GM12892 (cell line): ENCODE data around the gene KRTAP9-3.
"Not testable (repeated sequence)": the region's sequence is repeated elsewhere in the genome, so short reads cannot be mapped to it uniquely, and the experiment has no call there.

Experiments used
- DNase-seq: peaks from one replicate; pipeline ENCODE4 v3.0.0; 2011; ENCODE audit not compliant: insufficient read length
- FAIRE-seq: peaks from 2 replicates; lab custom pipeline; 2011; peaks lifted over from hg19 to GRCh38; lab: Jason Lieb, UNC
- POLR2A ChIP-seq: IDR thresholded peaks from 2 replicates; pipeline ENCODE4 v1.6.1; 2011; ENCODE audit warnings: low read depth, low read length, control low read depth
- POLR2AphosphoS5 ChIP-seq: IDR thresholded peaks from 2 replicates; pipeline ENCODE4 v1.6.1; 2011; ENCODE audit warnings: low read depth, low read length, control low read depth
- TAF1 ChIP-seq: IDR thresholded peaks from 2 replicates; pipeline ENCODE4 v1.6.1; 2011; ENCODE audit warnings: low read depth, mild to moderate bottlenecking, control low read depth, low read length, borderline replicate concordance

Gene KRTAP9-3

DNA sequence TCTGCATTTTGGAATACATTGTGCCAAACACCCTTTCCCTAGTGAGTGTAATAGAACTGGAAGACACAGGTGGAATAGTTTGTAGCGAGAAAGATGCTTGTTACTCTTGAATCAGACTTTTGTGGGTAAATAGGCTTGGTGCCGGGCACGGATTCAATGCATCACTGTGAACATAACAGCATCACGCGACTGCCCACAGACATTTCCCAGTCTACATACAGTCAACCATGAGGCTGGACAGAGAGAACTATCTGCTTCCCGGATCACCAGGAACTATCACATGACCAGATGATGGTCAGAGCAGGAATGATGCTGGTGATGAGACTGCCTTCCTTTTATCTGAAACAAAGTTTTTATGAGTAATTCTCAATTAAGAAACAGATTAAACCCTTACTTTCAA, 6.2 kb upstream of the KRTAP9-3 start:
- FAIRE-seq: no peak
- DNase-seq: no peak
- TF ChIP-seq TAF1 (no peak), POLR2AphosphoS5 (no peak), POLR2A (no peak)

DNA sequence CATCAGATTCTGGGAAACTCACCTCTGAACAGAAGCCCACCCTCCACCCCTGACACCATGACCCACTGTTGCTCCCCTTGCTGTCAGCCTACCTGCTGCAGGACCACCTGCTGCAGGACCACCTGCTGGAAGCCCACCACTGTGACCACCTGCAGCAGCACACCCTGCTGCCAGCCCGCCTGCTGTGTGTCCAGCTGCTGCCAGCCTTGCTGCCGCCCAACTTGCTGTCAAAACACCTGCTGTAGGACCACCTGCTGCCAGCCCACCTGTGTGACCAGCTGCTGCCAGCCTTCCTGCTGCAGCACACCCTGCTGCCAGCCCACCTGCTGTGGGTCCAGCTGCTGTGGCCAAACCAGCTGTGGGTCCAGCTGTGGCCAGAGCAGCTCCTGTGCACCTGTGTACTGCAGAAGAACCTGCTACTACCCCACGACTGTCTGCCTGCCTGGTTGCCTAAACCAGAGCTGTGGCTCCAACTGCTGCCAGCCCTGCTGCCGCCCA, 5.6 kb upstream of the KRTAP9-3 start, which contains the start of gene KRTAP9-2:
Gene KRTAP9-2, plus strand, starts transcription at position 51 of the 498 bp plus-strand sequence. Its CDS starts 7 bp downstream, at position 58.
- FAIRE-seq, DNase-seq: not testable (repeated sequence)

DNA sequence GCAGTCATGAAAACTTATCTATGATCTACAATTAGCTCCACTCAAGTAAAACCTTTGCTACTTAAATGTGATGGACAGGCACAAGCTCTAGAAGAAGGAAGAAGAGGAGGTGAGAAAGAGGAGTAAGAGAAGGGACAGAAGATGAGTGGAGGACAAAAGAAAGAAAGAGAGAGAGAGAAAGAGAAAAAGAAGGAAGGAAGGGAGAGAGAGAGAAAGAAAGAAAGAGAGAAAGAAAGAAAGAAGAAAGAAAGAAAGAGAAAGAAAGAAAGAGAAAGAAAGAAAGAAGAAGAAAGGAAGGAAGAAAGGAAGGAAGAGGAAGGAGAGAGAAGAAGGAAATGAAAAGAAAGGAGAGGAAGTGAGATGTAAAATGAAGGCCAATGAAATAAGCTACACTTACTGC, 2.2 kb upstream of the KRTAP9-3 start:
- DNase-seq: no peak
- TF ChIP-seq POLR2AphosphoS5 (no peak), TAF1 (no peak), POLR2A (no peak)
- FAIRE-seq: no peak

DNA sequence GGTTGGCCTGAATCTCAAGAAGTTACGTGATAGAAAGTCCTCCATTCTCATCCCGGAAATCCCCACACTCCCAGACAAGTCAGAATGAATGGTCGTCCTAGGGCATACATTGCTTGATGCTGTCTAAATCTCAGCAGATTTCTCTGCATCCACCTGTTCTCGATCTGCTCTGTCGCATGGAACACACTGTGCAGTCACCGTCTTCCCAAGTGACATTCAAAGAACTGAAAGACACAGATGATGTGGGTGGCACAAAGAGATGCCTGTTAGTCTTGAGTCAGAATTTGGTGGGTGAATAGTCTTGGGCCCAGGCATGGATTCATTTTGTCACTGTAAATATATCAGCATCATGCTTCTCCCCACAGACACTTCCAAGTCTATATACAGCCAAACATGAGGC, 518 bp upstream of the KRTAP9-3 start:
- TF ChIP-seq TAF1 (no peak), POLR2A (no peak), POLR2AphosphoS5 (no peak)
- DNase-seq (no peak), FAIRE-seq (no peak)

DNA sequence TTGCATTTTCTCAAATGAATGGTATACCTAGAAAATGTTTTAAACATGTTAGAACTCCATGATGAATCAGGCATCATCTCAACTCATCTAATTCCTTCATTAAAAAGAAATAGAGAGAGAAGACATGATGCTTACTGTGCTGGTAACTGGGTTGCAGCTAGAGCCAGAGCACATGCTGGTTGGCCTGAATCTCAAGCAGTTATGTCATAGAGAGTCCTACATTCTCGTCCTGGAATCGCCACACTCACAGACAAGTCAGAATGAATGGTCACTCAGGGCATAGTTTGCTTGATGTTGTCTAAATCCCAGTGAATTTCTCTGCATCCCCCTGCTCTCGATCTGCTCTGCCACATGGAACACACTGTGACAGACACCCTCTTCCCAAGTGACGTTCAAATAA, 4.9 kb downstream of the KRTAP9-3 start:
- not testable (repeated sequence) for DNase-seq, FAIRE-seq

DNA sequence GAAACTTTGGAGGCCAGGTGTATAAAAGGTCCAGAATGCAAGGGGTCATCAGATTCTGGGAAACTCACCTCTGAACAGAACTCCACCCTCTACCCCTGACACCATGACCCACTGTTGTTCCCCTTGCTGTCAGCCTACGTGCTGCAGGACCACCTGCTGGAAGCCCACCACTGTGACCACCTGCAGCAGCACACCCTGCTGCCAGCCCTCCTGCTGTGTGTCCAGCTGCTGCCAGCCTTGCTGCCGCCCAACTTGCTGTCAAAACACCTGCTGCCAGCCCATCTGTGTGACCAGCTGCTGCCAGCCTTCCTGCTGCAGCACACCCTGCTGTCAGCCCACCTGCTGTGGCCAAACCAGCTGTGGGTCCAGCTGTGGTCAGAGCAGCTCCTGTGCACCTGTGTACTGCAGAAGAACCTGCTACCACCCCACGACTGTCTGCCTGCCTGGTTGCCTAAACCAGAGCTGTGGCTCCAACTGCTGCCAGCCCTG, 5.7 kb downstream of the KRTAP9-3 start, which contains the start of gene KRTAP9-8:
Gene KRTAP9-8, plus strand, starts transcription at position 51 of the 489 bp plus-strand sequence. Its CDS starts 53 bp downstream, at position 104.
- not testable (repeated sequence) for DNase-seq

DNA sequence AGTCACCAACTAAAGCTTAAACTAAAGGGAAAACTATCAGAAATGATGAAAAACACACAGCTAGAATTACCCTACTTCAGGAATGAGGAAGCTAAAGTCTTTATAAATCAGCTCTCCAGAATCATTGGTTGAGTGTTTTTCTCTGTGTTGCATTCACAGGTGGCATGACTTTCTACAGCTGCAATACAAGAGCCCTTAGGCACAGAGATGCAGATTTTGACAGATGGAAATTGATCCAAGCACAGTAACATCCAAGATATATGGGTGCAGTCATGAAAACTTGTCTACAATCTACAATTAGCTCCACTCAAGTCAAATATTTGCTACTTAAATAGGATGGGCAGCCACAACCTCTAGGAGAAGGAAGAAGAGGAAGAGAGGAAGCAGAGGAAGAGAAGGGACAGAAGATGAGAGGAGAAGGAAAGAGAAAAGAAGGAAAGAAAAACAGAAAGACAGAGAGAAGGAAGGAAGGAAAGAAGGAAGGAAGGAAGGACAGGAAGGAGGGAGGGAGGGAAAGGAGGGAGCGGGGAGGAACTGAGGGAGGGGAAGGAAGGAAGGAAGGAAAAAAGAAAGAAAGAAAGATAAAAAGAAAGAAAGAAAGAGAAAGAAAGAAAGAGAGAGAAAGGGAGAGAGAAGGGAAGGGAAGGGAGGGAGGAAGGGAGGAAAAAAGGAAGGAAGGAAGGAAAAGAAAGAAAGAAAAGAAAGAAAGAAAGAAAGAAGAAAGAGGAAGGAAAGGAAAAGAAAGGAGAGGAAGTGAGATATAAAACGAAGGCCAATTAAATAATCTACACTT, 14.9 kb downstream of the KRTAP9-3 start:
- FAIRE-seq, DNase-seq: not testable (repeated sequence)

More for the DNA sequence above, 5.7 kb downstream of the KRTAP9-3 start, which contains the start of gene KRTAP9-8:
- FAIRE-seq: not testable (repeated sequence)

DNA sequence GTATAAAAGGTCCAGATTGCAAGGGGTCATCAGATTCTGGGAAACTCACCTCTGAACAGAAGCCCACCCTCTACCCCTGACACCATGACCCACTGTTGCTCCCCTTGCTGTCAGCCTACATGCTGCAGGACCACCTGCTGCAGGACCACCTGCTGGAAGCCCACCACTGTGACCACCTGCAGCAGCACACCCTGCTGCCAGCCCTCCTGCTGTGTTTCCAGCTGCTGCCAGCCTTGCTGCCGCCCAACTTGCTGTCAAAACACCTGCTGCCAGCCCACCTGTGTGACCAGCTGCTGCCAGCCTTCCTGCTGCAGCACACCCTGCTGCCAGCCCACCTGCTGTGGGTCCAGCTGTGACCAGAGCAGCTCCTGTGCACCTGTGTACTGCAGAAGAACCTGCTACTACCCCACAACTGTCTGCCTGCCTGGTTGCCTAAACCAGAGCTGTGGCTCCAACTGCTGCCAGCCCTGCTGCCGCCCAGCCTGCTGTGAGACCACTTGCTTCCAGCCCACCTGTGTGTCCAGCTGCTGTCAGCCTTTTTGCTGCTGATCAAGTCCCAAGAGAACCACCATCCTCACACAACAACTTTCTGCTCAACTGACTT, 17.5 kb downstream of the KRTAP9-3 start, which contains the start of gene KRTAP9-4:
Gene KRTAP9-4, plus strand, starts transcription at position 51 of the 604 bp plus-strand sequence. Its CDS starts 34 bp downstream, at position 85.
- DNase-seq, FAIRE-seq: not testable (repeated sequence)

DNA sequence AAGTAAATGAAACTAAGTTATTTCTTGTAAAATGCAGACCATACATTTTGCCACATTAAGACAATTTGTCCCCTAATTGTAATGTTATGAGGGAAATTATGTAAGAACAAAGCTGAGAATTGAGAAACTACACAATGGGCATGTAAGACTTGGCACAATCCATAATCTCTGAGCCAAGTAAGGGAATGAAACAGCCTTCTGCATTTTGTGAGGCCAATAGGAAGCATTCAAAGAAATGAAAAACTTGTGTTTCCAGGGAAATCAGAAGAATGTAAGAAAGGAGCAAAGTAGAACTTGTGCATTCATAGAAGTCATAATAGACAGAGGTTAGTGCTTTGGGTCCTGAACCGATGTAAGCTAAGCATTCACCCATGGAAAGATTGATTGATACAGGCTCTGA, 19.0 kb downstream of the KRTAP9-3 start:
- FAIRE-seq (no peak), DNase-seq (no peak)
- TF ChIP-seq POLR2A (no peak), TAF1 (no peak), POLR2AphosphoS5 (no peak)

DNA sequence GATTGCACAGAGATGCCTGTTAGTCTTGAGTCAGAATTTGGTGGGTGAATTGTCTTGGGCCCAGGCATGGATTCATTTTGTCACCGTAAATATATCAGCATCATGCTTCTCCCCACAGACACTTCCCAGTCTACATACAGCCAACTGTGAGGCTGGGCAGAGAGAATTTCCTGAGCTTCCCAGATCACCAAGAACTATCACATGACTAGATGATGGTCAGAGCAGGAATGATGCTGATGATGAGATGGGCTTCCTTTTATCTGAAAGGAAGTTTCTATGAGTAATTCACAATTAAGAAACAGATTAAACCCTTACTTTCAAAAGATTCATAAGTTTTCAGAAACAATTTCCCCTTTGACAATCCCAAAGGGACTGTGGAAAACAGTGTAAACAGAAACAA, 22.6 kb downstream of the KRTAP9-3 start:
- no peak for TF ChIP-seq TAF1
- no peak for TF ChIP-seq POLR2A
- DNase-seq: no peak
- FAIRE-seq: no peak

DNA sequence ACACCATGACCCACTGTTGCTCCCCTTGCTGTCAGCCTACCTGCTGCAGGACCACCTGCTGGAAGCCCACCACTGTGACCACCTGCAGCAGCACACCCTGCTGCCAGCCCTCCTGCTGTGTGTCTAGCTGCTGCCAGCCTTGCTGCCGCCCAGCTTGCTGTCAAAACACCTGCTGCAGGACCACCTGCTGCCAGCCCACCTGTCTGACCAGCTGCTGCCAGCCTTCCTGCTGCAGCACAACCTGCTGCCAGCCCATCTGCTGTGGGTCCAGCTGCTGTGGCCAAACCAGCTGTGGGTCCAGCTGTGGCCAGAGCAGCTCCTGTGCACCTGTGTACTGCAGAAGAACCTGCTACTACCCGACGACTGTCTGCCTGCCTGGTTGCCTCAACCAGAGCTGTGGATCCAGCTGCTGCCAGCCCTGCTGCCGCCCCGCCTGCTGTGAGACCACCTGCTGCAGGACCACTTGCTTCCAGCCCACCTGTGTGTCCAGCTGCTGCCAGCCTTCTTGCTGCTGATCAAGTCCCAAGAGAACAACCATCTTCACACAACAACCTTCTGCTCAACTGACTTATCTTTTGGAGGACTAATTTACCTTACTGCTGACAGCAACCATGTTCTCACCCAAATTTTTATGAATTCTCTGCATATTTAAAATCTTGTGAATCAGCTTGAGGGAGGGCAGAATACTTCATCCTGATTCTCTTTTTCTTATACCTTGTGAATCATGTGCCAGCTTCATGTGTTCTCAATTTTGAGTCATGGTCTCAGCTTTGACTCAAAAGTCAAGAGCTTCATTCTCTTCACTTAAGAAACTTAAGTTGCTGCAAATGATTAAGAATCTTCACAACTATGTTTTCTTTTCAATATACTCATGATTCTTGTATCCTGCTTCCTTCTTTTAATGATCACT, 23.4 kb downstream of the KRTAP9-3 start, which contains the start of gene KRTAP9-9:
Gene KRTAP9-9, plus strand, starts transcription at position 4 of the 910 bp plus-strand sequence.
- DNase-seq, FAIRE-seq: not testable (repeated sequence)

DNA sequence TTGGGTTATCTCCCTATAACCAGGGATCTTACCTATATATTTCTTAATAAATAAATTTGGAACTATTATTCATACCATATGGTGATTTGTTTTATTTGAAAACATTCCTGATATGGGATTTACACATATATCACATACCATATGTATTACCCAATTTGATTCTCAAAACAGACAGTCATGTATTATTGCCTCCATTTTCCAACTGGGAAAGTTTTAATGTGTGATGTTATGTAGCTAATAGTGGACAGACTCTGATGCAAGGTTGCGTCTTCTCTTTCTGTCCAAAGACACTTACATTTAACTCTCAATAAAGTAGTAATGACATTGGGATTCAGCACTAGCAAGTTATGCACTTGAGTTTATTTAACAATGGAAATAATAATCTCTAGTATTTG, 24.0 kb downstream of the KRTAP9-3 start:
- TF ChIP-seq POLR2A: no peak
- no peak for TF ChIP-seq POLR2AphosphoS5
- no peak for TF ChIP-seq TAF1
- DNase-seq: no peak
- no peak for FAIRE-seq
